ENCODE data around the gene CDC25A.

DNA sequence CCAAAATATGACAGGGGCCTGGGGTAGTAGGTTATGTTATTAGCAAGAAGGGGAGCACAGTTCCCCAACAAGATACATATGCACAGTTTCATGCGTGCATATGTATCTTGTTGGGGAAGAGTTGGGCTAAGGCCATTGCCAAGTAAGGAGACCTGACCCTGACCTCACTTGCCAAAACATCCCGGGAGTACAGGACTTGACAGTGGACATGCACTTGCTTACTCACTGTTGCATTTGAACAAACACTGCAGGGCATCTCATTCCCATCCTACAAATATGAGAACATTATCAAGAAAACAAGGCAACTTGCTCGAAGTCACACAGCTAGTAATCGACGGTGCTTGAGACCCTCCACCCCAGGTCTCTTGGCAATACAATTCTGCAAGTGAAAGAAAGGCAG lies 30.3 kb upstream of the CDC25A start:
- TF ChIP-seq, protein P1, sequence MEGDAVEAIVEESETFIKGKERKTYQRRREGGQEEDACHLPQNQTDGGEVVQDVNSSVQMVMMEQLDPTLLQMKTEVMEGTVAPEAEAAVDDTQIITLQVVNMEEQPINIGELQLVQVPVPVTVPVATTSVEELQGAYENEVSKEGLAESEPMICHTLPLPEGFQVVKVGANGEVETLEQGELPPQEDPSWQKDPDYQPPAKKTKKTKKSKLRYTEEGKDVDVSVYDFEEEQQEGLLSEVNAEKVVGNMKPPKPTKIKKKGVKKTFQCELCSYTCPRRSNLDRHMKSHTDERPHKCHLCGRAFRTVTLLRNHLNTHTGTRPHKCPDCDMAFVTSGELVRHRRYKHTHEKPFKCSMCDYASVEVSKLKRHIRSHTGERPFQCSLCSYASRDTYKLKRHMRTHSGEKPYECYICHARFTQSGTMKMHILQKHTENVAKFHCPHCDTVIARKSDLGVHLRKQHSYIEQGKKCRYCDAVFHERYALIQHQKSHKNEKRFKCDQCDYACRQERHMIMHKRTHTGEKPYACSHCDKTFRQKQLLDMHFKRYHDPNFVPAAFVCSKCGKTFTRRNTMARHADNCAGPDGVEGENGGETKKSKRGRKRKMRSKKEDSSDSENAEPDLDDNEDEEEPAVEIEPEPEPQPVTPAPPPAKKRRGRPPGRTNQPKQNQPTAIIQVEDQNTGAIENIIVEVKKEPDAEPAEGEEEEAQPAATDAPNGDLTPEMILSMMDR (IDR thresholded peaks at IDR 0.05) = no peak
- TF ChIP-seq POLR2A (IDR thresholded peaks at IDR 0.05) = no peak
